Embryonic facial prominence (tissue), 1 donor: ENCODE measurements around the gene IPO5.
"Not testable (repeated sequence)": the region's sequence is repeated elsewhere in the genome, so short reads cannot be mapped to it uniquely, and the experiment has no call there.

Experiments
- DNase-seq: peaks from one replicate; pipeline ENCODE4 v3.0.0-alpha.2; 2016; ENCODE audit errors: extremely low spot score

IPO5 gene

GRCh38 chr13:97949316-97949715 lies 4.2 kb upstream of the IPO5 start:
- DNase-seq = not testable (repeated sequence)

DNA sequence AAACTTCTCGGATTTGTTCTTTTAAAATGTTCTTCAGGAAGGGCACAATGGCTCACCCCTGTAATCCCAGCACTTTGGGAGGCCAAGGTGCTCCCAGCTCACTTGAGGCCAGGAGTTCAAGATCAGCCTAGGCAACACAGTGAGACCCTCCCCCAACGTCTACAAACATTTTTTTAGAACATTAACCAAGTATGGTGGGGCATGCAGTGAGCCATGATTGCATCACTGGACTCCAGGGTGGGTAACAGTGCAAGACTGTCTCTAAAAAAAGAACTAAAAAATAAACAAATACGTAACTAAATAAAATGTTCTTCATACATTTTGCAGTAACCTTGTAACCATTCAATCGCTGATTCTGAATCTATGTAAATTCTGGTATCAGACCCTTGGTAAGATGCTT lies 2.1 kb upstream of the IPO5 start:
- DNase-seq = no peak

- DNase-seq = not testable (repeated sequence)
Observed at GRCh38 chr13:97952831-97953230, 644 bp upstream of the IPO5 start.

- no peak for DNase-seq
Observed at GRCh38 chr13:97961340-97961739, 7.9 kb downstream of the IPO5 start.

- no peak for DNase-seq
Observed at GRCh38 chr13:97962887-97963286, 9.4 kb downstream of the IPO5 start.

DNA sequence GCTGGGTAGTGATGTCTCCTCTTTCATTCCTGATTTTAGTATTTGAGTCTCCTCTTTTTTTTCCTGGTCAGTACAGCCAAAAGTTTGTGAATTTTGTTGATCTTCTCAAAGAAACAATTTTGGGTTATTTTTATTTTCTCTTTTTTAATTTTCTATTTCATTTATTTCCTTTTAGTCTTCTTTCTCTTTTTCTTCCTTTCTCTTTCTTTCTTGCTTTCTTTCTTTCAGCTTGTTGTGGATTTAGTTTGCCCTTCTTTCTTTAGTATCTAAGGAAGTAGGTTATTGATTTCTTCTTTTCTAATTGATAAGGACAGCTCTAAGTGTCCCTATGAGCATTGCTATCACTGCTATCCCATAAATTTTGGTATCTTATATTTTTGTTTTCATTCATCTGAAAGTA lies 13.8 kb downstream of the IPO5 start:
- no peak for DNase-seq

GRCh38 chr13:97967948-97968347 lies 14.5 kb downstream of the IPO5 start:
- DNase-seq = peak; percentile 18

- no peak for DNase-seq
Observed at GRCh38 chr13:97971519-97971918, 18.0 kb downstream of the IPO5 start.

GRCh38 chr13:97974773-97975172 lies 21.3 kb downstream of the IPO5 start:
- no peak for DNase-seq

DNA sequence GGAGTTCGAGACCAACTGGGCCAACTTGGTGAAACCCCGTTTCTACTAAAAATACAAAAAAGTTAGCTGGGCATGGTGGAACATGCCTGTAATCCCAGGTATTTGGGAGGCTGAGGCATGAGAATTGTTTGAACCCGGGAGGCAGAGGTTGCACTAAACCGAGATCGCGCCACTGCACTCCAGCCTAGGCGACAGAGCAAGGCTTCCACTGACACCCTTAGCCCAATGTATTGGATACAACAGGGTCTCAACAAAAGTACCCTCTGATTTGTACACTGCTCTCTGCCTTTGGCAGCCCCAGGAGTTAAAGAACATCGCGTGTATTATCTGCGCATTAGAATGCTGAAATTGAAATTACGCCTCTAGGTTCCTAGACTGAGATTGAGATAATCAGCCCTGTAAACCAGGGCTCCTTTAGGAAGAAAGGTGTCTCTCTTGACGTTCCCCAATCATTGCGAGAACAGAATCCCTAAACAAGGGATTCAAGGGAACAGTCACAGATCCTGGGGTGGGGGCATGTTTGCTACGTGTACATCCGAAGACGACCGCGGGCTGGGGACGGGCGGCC lies 21.9 kb downstream of the IPO5 start:
- DNase-seq = peak; percentile 27

GRCh38 chr13:97975848-97976609 lies 22.6 kb downstream of the IPO5 start:
- peak; percentile 71 for DNase-seq

GRCh38 chr13:97976610-97977521 lies 23.4 kb downstream of the IPO5 start:
- no peak for DNase-seq

GRCh38 chr13:97977982-97978381 lies 24.5 kb downstream of the IPO5 start:
- no peak for DNase-seq

DNA sequence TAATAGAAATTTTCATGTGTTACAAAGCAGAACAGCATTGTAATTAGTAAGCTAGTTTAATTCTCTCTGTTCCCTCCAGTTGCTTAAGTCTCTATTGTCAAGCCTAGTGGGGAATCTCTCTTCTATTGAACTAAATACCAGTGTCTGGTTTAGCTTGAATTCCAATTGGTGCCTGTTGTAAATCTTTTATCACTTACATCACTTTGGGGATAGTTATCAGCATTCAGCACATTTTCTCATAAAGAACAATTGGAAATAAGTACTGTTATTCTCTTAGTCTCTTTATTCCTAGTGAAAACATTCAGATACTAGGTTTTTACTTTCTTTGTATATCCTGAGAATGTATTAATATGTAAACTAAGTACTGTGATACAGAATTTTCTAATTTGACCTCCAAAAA lies 25.2 kb downstream of the IPO5 start:
- no peak for DNase-seq

DNA sequence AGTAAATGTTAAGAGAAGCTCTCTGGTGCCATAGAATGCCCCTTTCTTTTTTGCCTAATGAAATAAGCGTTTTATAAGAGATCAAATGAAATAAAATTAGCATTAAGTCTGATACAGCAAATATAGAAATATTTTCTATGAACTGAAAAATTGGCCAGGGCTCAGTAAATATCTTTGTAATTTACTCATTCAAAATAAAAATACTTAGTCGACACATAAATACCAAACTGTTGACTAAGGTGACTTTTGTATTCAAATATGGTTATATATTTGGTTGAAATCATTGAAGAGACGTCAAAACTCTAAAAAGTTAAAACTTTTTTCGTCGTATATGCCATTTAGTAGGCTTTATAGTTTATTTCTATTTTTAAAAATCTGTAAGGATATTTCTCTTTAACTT lies 25.6 kb downstream of the IPO5 start:
- no peak for DNase-seq

GRCh38 chr13:97979556-97979955 lies 26.1 kb downstream of the IPO5 start:
- no peak for DNase-seq

GRCh38 chr13:97982286-97982685 lies 28.8 kb downstream of the IPO5 start:
- DNase-seq = no peak

DNA sequence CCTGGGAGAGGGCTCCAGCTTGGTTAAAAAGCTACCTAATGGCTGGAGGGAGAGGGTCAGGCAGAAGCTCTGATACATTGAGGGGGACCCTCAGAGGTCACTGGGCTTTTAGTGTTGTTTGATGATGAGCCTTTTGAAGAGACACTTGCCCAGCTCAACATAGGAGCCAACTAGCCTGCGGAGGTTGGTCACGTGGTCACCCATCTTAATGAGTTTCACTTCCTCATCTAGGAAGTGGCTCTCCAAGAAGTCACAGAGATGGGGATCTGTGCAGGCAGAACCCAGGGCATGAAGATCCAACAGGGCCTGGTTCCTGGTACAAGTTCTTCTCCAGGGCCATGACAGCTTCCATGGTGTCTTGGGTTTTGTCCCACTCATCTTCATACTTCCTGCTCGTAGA lies 33.4 kb downstream of the IPO5 start:
- DNase-seq = no peak

- DNase-seq = no peak
Observed at GRCh38 chr13:97999653-98000052, 46.2 kb downstream of the IPO5 start.

DNA sequence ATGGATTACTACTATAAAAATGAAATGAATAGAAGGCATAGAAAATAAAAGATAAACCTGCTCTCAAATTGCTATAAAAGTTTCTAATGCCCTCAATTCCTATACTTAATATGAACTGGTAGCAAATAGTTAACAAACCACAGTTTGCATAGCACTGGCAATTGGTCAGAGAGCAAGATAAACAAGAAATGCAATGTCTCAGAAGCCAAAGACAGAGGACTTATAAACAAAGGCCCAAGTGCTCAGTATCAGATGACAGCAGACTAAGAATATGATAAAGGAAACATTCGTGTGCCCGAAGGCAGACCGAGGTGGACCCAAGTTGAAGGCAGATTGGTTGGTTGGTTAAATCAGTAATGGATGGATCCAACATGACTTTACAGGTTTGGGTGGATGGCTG lies 50.6 kb downstream of the IPO5 start:
- no peak for DNase-seq

- DNase-seq = not testable (repeated sequence)
Observed at GRCh38 chr13:98004997-98005396, 51.5 kb downstream of the IPO5 start.

GRCh38 chr13:98007001-98007400 lies 53.5 kb downstream of the IPO5 start:
- DNase-seq = no peak

DNA sequence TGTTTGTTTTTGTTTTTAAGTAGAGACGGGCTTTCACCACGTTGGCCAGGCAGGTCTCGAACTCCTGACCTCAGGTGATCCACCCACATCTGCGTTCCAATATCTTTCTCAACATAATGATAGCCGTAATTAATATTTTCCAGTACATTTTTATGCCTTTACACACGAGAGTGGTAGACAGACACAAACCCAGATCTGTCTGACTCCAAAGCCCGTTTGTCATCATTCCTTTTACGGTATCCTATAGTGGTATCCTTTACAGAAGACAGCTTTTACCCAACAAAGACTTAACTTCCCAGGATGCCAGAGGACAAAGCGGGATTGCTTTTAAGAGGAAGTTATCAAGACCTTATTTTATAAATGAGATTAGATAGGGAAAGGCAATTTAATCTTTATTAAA lies 59.8 kb downstream of the IPO5 start:
- no peak for DNase-seq
